K562 (cell line): Measurements from ENCODE around the gene RTP3. TPM values are rescaled to one million over a fixed set of nuclear protein-coding genes. Genes with fewer than 3 reads are reported as not detected.
A peak's percentile ranks its signal among the peaks of the same experiment; 100 is the strongest.

Source experiments
- ATF3 ChIP-seq, 2 experiments: fragments of 450-650 bp in 1 of 2; sonication (generic) in 1 of 2; formaldehyde crosslinking in 1 of 2; IDR thresholded peaks in 1 of 2; conservative IDR thresholded peaks in 1 of 2; 2 replicates each; pipeline versions ENCODE4 v1.6.1 to v1.8.1; 2016 to 2023; ENCODE audit warnings: mild to moderate bottlenecking in 2 of 2, moderate library complexity in 2 of 2, inconsistent platforms in 1 of 2, missing genetic modification reagents in 1 of 2
- CBFB ChIP-seq: sonication (generic); formaldehyde crosslinking; IDR thresholded peaks from 2 replicates; pipeline ENCODE4 v1.4.0; 2020; ENCODE audit warnings: mild to moderate bottlenecking, missing genetic modification reagents
- FOSL1 ChIP-seq: fragments of 200-800 bp; sonication (Bioruptor generic); conservative IDR thresholded peaks from 2 replicates; pipeline ENCODE4 v1.6.1; 2016; ENCODE audit warnings: missing genetic modification characterization, missing compliant biosample characterization
- FOXK1 ChIP-seq: sonication (generic); formaldehyde crosslinking; IDR thresholded peaks from 2 replicates; pipeline ENCODE4 v1.8.0; 2022; ENCODE audit warnings: missing genetic modification reagents, mild to moderate bottlenecking, borderline replicate concordance
- HDAC1 ChIP-seq, 2 experiments: fragments of 450-650 bp; IDR thresholded peaks; 2 replicates each; pipeline ENCODE4 v1.6.1; 2016 to 2017; ENCODE audit warnings: inconsistent platforms in 1 of 2, mild to moderate bottlenecking in 1 of 2, moderate library complexity in 1 of 2
- HNRNPLL ChIP-seq: fragments of 200-400 bp; formaldehyde crosslinking; IDR thresholded peaks from 2 replicates; pipeline ENCODE4 v1.6.1; 2017; ENCODE audit warnings: low read length, low read depth, mild to moderate bottlenecking; ENCODE audit not compliant: poor library complexity, severe bottlenecking
- JUND ChIP-seq, 2 experiments: IDR thresholded peaks; 2 replicates in 1 of 2; 3 replicates in 1 of 2; pipeline ENCODE4 v1.6.1; 2011; ENCODE audit warnings: borderline replicate concordance in 2 of 2, low read depth in 2 of 2, low read length in 2 of 2, improper control_type of control experiment in 1 of 2, missing biosample characterization in 1 of 2, missing genetic modification characterization in 1 of 2, missing genetic modification reagents in 1 of 2
- LARP7 ChIP-seq: fragments of 450-650 bp; IDR thresholded peaks from 2 replicates; pipeline ENCODE4 v1.6.1; 2016
- MEF2A ChIP-seq: IDR thresholded peaks from 2 replicates; pipeline ENCODE4 v1.6.1; 2011; ENCODE audit warnings: low read depth, mild to moderate bottlenecking, low read length, moderate library complexity; ENCODE audit not compliant: control insufficient read depth
- NFXL1 ChIP-seq: fragments of 450-650 bp; formaldehyde crosslinking; IDR thresholded peaks from 2 replicates; pipeline ENCODE4 v1.4.0; 2021; ENCODE audit warnings: mild to moderate bottlenecking
- NR2C2 ChIP-seq, 2 experiments: fragments of 200-800 bp in 1 of 2; sonication (Bioruptor generic) in 1 of 2; sonication (generic) in 1 of 2; formaldehyde crosslinking in 1 of 2; IDR thresholded peaks; 2 replicates each; pipeline versions ENCODE4 v1.6.1 to v1.8.0; 2016 to 2022; ENCODE audit warnings: mild to moderate bottlenecking in 1 of 2, missing compliant biosample characterization in 1 of 2, missing genetic modification characterization in 1 of 2, missing genetic modification reagents in 1 of 2
- PHF21A ChIP-seq: fragments of 450-650 bp; IDR thresholded peaks from 2 replicates; pipeline ENCODE4 v1.6.1; 2017; ENCODE audit warnings: low read depth, borderline replicate concordance
- PML ChIP-seq: IDR thresholded peaks from 2 replicates; pipeline ENCODE4 v1.6.1; 2012; ENCODE audit warnings: low read length, inconsistent platforms
- RBM39 ChIP-seq: fragments of 200-400 bp; formaldehyde crosslinking; optimal IDR thresholded peaks from 2 replicates; pipeline ENCODE3; 2018; ENCODE audit warnings: low read depth, low read length
- RNF2 ChIP-seq: sonication (generic); IDR thresholded peaks from 2 replicates; pipeline ENCODE4 v1.6.1; 2016
- SETDB1 ChIP-seq: IDR thresholded peaks from one replicate; pipeline ENCODE4 v1.6.1; 2012; ENCODE audit warnings: low read length, control low read depth, inconsistent platforms
- STAT5A ChIP-seq: IDR thresholded peaks from 2 replicates; pipeline ENCODE4 v1.6.1; 2012; ENCODE audit warnings: low read length, inconsistent platforms, borderline replicate concordance
- ZNF124 ChIP-seq: sonication (generic); formaldehyde crosslinking; IDR thresholded peaks from 2 replicates; pipeline ENCODE4 v1.8.1; 2022; ENCODE audit warnings: missing genetic modification reagents
- ZNF134 ChIP-seq: fragments of 250-450 bp; sonication (Bioruptor Pico); conservative IDR thresholded peaks from 2 replicates; pipeline ENCODE4 v1.4.0; 2020
- ZNF197 ChIP-seq: fragments of 200-800 bp; sonication (Bioruptor generic); IDR thresholded peaks from 2 replicates; pipeline ENCODE4 v1.6.1; 2016; ENCODE audit warnings: low read depth, missing genetic modification characterization, missing compliant biosample characterization
- ZNF785 ChIP-seq: fragments of 250-450 bp; sonication (Bioruptor Pico); IDR thresholded peaks from 2 replicates; pipeline ENCODE4 v1.4.0; 2020; ENCODE audit warnings: mild to moderate bottlenecking
- polyA plus RNA-seq, 8 experiments: library from polyadenylated mRNA; depleted of rRNA in 4 of 8; stranded (reverse) in 5 of 8; unstranded in 3 of 8; fragments of >200 nt; fragmentation: Nextera tagmentation in 2 of 8; fragmentation: Illumina TruSeq in 1 of 8; extraction: Ambion mirVana in 2 of 8; extraction: Trizol in 1 of 8; gene quantifications; 2 replicates each; pipeline versions ENCODE4 v1.2.1 to v1.2.3, GENCODE V29; 2011 to 2014; ENCODE audit warnings: inconsistent platforms in 1 of 8, missing spikeins in 1 of 8
- total RNA-seq, 7 experiments: library from RNA; depleted of rRNA in 6 of 7; stranded (reverse); fragments of >200 nt in 6 of 7; fragmentation: Illumina TruSeq in 2 of 7; extraction: Trizol in 2 of 7; gene quantifications; 2 replicates each; pipeline versions ENCODE4 v1.2.1 to v1.2.3, GENCODE V29; 2011 to 2021; ENCODE audit warnings: low replicate concordance in 1 of 7

The RTP3 gene
- total and polyA plus RNA-seq, 9 of the 15 experiments (the other 6 are each of a cell fraction or from before 2014, with no cell fraction given), result not detected

- TF ChIP-seq MEF2A (no peak), STAT5A (no peak), ZNF197 (CRISPR knock-in tag) (no peak), PHF21A (no peak), SETDB1 (no peak), FOXK1 (CRISPR knock-in tag) (no peak), HDAC1 (IDR thresholded peaks at IDR 0.05) (no peak), NFXL1 (CRISPR knock-in tag) (no peak), LARP7 (no peak), JUND (IDR thresholded peaks at IDR 0.05; ENCODE audit: borderline replicate concordance, low read depth, low read length) (peak; percentile 55; the same call in 1 of the 2 replicates), JUND (tag; IDR thresholded peaks at IDR 0.05; ENCODE audit: borderline replicate concordance, low read depth, low read length) (no peak), RNF2 (no peak), PML (no peak), HNRNPLL (no peak), ZNF785 (CRISPR knock-in tag) (no peak), RBM39 (no peak), ZNF124 (no peak), NR2C2 (CRISPR knock-in tag; IDR thresholded peaks at IDR 0.05) (no peak), NR2C2 (tag; IDR thresholded peaks at IDR 0.05) (no peak), FOSL1 (tag) (peak; percentile 92), ZNF134 (CRISPR knock-in tag) (no peak), CBFB (CRISPR knock-in tag) (no peak), ATF3 (IDR thresholded peaks at IDR 0.05) (peak; percentile 61; the same call in 1 of the 2 replicates), ATF3 (CRISPR knock-in tag; conservative IDR thresholded peaks at IDR 0.05) (no peak)
These were observed 7.3 kb upstream of the RTP3 start (continued) for GRCh38 chr3:46490338-46491084.
